Stomach (tissue), 9 donors: ENCODE measurements around the gene TOR1AIP1. TPM values are rescaled to one million over a fixed set of nuclear protein-coding genes. Genes with fewer than 3 reads are reported as not detected.

Source experiments
- DNase-seq, 2 donors: peaks; one replicate each; pipeline versions ENCODE4 v3.0.0 to v3.0.0-alpha.2; 2013 to 2019
- H3K27ac ChIP-seq, 5 donors: fragments of 200-600 bp in 4 of 5; sonication (generic) in 4 of 5; one replicate each; pipeline ENCODE4 v1.5.1; 2013 to 2019; ENCODE audit warnings: mild to moderate bottlenecking in 1 of 5, moderate library complexity in 1 of 5
- H3K27me3 ChIP-seq, 3 donors: fragments of 200-600 bp; sonication (generic); one replicate each; pipeline ENCODE4 v1.5.1; 2017 to 2019; ENCODE audit warnings: mixed run types in 1 of 3
- H3K36me3 ChIP-seq, 4 donors: fragments of 200-600 bp; sonication (generic); 1 replicate in 3 of 4; 2 replicates in 1 of 4; pipeline ENCODE4 v1.5.1; 2016 to 2019
- H3K4me1 ChIP-seq, 4 donors: fragments of 200-600 bp; sonication (generic); one replicate each; pipeline ENCODE4 v1.5.1; 2016 to 2019
- H3K4me3 ChIP-seq, 4 donors: fragments of 200-600 bp; sonication (generic) in 3 of 4; one replicate each; pipeline ENCODE4 v1.5.1; 2016 to 2019; ENCODE audit warnings: mild to moderate bottlenecking in 1 of 4
- H3K9me3 ChIP-seq, 4 donors: fragments of 200-600 bp; sonication (generic); one replicate each; pipeline ENCODE4 v1.5.1; 2016 to 2019
- EP300 ChIP-seq: sonication (generic); formaldehyde crosslinking; IDR thresholded peaks from one replicate; pipeline ENCODE4 v1.6.1; 2017; ENCODE audit warnings: antibody characterized with exemption
- POLR2A ChIP-seq, 4 donors: fragments of 450-650 bp; IDR thresholded peaks; one replicate each; pipeline ENCODE4 v1.6.1; 2016; ENCODE audit warnings: antibody characterized with exemption in 4 of 4, control low read depth in 2 of 4, mild to moderate bottlenecking in 1 of 4, moderate library complexity in 1 of 4
- POLR2AphosphoS5 ChIP-seq, 3 donors: sonication (generic); formaldehyde crosslinking; IDR thresholded peaks; one replicate each; pipeline ENCODE4 v1.6.1; 2016; ENCODE audit warnings: antibody characterized with exemption in 3 of 3
- WGBS, 5 donors: extraction: QIAGEN DNeasy Blood & Tissue Kit in 3 of 5; methylation state at CpG; one replicate each; pipeline versions ENCODE4 v1.1.5 to v1.1.7; 2013 to 2018; 5-methylcytosine and 5-hydroxymethylcytosine counted together
- intact Hi-C: fragments of 100-400 bp; cut with DNase I; formaldehyde crosslinking; loops from one replicate; pipeline ENCODE4 v1.15.1; 2023; ENCODE audit warnings: low total_unique reads
- polyA plus RNA-seq, 3 donors: library from polyadenylated mRNA; stranded (reverse); fragments of 200-250 nt; gene quantifications; one replicate each; pipeline ENCODE4 v1.2.3, GENCODE V29; 2013
- total RNA-seq, 5 donors: library from RNA; depleted of rRNA; stranded (reverse); fragments of >200 nt; gene quantifications; one replicate each; pipeline versions ENCODE4 v1.1.0 to v1.2.3, GENCODE V29; 2014 to 2016
- TF ChIP-seq, protein P1 (sequence below), 7 experiments: fragments of 450-650 bp in 4 of 7; fragments of 200-600 bp in 3 of 7; sonication (generic) in 3 of 7; IDR thresholded peaks; one replicate each; pipeline ENCODE4 v1.5.1; 2016 to 2019; ENCODE audit warnings: antibody characterized with exemption in 7 of 7, control low read depth in 2 of 7, mild to moderate bottlenecking in 1 of 7
- donor health status: healthy with polysubstance abuse.
- donor health status: Bipolar disorder and iron deficiency.
- donor health status: healthy.

The TOR1AIP1 gene
- total and polyA plus RNA-seq, 8 donors, result 9.0 to 129 (median 31.2) TPM

DNA sequence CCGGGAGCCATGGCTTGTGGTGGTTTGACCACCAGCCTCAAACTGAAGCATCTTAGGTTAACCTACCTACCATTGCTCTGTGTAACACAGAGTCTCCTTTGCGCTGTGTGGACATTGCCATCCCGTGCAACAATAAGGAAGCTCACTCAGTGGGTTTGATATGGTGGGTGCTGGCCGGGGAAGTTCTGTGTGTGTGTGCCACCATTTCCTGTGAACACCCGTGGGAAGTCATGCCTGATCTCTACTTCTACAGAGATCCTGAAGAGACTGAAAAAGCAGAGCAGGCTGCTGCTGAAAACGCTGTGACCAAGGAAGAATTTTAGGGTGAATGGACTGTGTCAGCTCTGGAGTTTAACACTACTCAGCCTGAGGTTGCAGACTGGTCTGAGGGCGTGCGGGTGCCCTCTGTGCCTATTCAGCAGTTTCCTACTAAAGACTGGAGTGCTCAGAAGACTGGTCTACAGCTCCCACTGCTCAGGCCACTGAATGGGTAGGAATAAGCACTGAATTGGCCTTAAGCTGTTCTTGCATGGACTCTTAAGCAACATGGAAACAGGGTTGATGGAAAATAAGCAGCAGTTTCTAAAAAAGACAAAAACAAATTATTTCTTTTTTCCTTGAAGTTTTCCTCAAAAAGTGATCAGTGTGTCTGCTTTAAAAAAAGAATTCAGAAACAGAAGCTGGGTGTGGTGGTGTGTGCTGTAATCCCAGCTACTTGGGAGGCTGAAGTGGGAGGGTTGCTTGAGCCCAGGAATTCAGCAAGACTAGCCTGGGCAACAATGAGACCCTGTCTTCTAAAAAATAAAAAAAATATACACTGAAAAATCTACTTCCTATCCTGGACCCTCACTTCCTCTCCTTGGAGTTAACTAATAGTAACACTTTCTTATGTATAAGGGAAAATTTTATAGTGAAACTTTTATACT lies 87.2 kb downstream of the TOR1AIP1 start:
- 69 to 77% (median 76%) methylated on average over 8 of the region's 8 CpGs for WGBS, 5 donors
- Histone ChIP-seq H3K9me3 (peaks cover 0 to 8% (median 0%) of the 10 kb centered on the region in 4 donors), H3K27me3 (no peaks in the 10 kb centered on the region), H3K4me1 (peaks cover 16 to 86% (median 46%) of the 10 kb centered on the region in 4 donors), H3K4me3 (no peak overlapping the region), H3K27ac (peak overlapping the region in 4 of 5 donors; percentile 56 to 80 (median 65)), H3K36me3 (no peaks in the 10 kb centered on the region)
- no peak for DNase-seq
- intact Hi-C loops, result no loop called here
- TF ChIP-seq EP300, result no peak
- TF ChIP-seq POLR2AphosphoS5 (IDR thresholded peaks at IDR 0.05), result no peak
- no peak for TF ChIP-seq POLR2A (IDR thresholded peaks at IDR 0.05)
- TF ChIP-seq, protein P1, sequence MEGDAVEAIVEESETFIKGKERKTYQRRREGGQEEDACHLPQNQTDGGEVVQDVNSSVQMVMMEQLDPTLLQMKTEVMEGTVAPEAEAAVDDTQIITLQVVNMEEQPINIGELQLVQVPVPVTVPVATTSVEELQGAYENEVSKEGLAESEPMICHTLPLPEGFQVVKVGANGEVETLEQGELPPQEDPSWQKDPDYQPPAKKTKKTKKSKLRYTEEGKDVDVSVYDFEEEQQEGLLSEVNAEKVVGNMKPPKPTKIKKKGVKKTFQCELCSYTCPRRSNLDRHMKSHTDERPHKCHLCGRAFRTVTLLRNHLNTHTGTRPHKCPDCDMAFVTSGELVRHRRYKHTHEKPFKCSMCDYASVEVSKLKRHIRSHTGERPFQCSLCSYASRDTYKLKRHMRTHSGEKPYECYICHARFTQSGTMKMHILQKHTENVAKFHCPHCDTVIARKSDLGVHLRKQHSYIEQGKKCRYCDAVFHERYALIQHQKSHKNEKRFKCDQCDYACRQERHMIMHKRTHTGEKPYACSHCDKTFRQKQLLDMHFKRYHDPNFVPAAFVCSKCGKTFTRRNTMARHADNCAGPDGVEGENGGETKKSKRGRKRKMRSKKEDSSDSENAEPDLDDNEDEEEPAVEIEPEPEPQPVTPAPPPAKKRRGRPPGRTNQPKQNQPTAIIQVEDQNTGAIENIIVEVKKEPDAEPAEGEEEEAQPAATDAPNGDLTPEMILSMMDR (IDR thresholded peaks at IDR 0.05), result no peak

Other genes with a start within 250 kb of the TOR1AIP1 start
- under 1 TPM in 1 of 5 donors, not detected in 4; 0.18 TPM for gene FAM163A, start 139.0 kb upstream of the TOR1AIP1 start, total RNA-seq
- gene FAM163A, start 139.0 kb upstream of the TOR1AIP1 start, polyA plus RNA-seq, result under 1 TPM; 0.15 to 0.61 (median 0.31) TPM
- gene TOR1AIP2, start 4.5 kb upstream of the TOR1AIP1 start, total RNA-seq, result 100 to 1,000 TPM in 1 of 5 donors, 10 to 100 TPM in 4; 19.7 to 106 (median 65.1) TPM
- gene TOR1AIP2, start 4.5 kb upstream of the TOR1AIP1 start, polyA plus RNA-seq, result 1 to 10 TPM; 5.5 to 8.7 (median 7.8) TPM
- gene CEP350, start 72.5 kb downstream of the TOR1AIP1 start, total RNA-seq, result 100 to 1,000 TPM in 2 of 5 donors, 10 to 100 TPM in 3; 40.6 to 150 (median 96.5) TPM
- gene CEP350, start 72.5 kb downstream of the TOR1AIP1 start, polyA plus RNA-seq, result 1 to 10 TPM; 2.4 to 6.3 (median 4.9) TPM